Activated T-helper 1 cell treated with anti-CD3 and anti-CD28 coated beads, Interleukin-12 subunit alpha, Interleukin-12 subunit beta, Interleukin-2, Interleukin-4 antibody, amounts not matched to agents 30 ng/mL and 10 ng/mL and 1 ng/mL, durations not matched to agents 14 hours and 24 hours and 36 hours (primary cell): ENCODE data around the gene NNT. TPM values are rescaled to one million over a fixed set of nuclear protein-coding genes. Genes with fewer than 3 reads are reported as not detected.

Source experiments
- DNase-seq: peaks from one replicate; pipeline ENCODE4 v3.0.0; 2021; ENCODE audit warnings: low spot score
- H3K27ac Mint-ChIP-seq: one replicate; pipeline ENCODE4 v1.8.0; 2021; ENCODE audit warnings: mild to moderate bottlenecking, mixed read lengths
- H3K27me3 Mint-ChIP-seq: one replicate; pipeline ENCODE4 v1.8.0; 2022; ENCODE audit warnings: mild to moderate bottlenecking, moderate library complexity, mixed read lengths; ENCODE audit not compliant: insufficient read depth
- H3K36me3 Mint-ChIP-seq: one replicate; pipeline ENCODE4 v1.8.0; 2021; ENCODE audit warnings: low read depth, mixed read lengths
- H3K4me1 Mint-ChIP-seq: one replicate; pipeline ENCODE4 v1.8.0; 2021; ENCODE audit warnings: low read depth, mixed read lengths
- H3K4me3 Mint-ChIP-seq: one replicate; pipeline ENCODE4 v1.8.0; 2021; ENCODE audit warnings: mild to moderate bottlenecking, moderate library complexity, mixed read lengths
- H3K9me3 Mint-ChIP-seq: one replicate; pipeline ENCODE4 v1.8.0; 2021; ENCODE audit warnings: mixed read lengths
- intact Hi-C: fragments of 100-400 bp; cut with micrococcal nuclease; formaldehyde crosslinking; loops from one replicate; pipeline ENCODE4 v1.15.1; 2024
- total RNA-seq: library from RNA; stranded (reverse); gene quantifications from 2 replicates; pipeline ENCODE4 v1.2.3, GENCODE V29; 2022

NNT gene
- total RNA-seq, 1 donor from 2014 or later: 43.6 TPM

DNA sequence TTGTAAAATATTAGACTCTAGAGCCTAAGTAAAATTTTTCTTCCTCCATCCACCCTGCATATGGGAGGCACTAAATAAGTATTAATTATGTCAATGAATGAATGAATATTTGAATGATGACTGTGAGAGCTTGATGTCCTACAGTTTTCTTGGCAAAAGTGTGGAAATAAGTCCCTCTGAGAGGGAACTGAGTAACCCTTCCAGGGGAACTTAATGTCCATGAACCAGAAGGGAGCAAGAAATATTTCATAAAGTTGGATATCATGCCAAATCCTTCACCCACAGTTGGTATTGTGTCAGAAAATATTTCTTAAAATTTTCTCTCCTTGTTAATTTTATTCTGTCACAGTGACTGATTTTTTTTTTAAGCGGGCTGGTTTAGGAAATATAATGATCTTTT is 36.6 kb downstream of the NNT start:
- DNase-seq: no peak
- peaks cover 6% of the 10 kb centered on the region for H3K4me1 Mint-ChIP-seq
- no peaks in the 10 kb centered on the region for H3K27me3 Mint-ChIP-seq
- intact Hi-C loops: loop anchor here (10.0 kb wide), 1 partner anchor 1135 kb away; no protein-coding TSS in a partner anchor
- no peak overlapping the region for H3K27ac Mint-ChIP-seq
- H3K9me3 Mint-ChIP-seq: no peaks in the 10 kb centered on the region
- no peak overlapping the region for H3K4me3 Mint-ChIP-seq
- H3K36me3 Mint-ChIP-seq: peaks cover 13% of the 10 kb centered on the region

DNA sequence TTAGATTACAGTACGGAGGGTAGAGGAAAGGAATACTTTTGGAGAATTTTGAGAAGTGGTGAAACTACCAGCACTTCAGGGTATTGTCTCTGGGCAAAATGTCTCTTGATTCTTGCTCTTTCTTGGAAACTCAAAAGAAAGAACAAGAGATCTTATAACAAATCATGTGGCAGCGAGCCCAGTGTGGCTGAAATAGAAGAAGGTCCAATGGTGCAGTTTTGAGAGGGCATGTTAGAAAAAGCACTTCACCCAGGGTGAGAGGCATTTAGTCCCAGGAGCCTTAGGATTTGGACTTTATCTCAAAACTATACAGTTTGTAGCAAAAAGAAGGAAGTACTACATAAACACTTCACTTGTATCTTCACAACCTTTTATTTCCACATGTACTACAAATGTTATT is 39.4 kb downstream of the NNT start:
- Mint-ChIP-seq H3K27ac (no peak overlapping the region), H3K4me1 (no peaks in the 10 kb centered on the region), H3K27me3 (no peaks in the 10 kb centered on the region), H3K36me3 (peaks cover 8% of the 10 kb centered on the region), H3K4me3 (no peak overlapping the region), H3K9me3 (no peaks in the 10 kb centered on the region)
- DNase-seq: no peak
- intact Hi-C loops: no loop called here

DNA sequence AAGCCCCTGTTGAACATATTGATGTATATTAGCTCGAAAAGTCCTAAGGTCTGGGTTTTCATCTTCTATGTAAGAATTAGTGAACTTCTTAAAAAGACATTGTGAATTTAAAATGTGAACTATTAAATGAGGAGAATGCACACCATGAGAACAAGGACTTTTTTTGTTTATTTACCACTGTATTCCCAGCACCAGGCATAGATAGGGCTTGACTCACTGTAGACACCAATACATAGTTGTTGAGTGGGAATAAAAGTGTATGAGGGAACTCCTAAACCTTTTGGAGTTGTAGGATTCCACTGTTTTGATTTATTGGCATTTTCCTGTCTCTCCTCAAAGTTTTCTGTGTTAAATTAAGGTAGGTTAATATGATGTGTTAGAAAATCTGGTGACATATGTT is 40.3 kb downstream of the NNT start:
- Mint-ChIP-seq H3K9me3 (no peaks in the 10 kb centered on the region), H3K27ac (no peak overlapping the region), H3K36me3 (peaks cover 8% of the 10 kb centered on the region), H3K4me1 (no peaks in the 10 kb centered on the region), H3K4me3 (no peak overlapping the region), H3K27me3 (no peaks in the 10 kb centered on the region)
- intact Hi-C loops: no loop called here
- DNase-seq: no peak

DNA sequence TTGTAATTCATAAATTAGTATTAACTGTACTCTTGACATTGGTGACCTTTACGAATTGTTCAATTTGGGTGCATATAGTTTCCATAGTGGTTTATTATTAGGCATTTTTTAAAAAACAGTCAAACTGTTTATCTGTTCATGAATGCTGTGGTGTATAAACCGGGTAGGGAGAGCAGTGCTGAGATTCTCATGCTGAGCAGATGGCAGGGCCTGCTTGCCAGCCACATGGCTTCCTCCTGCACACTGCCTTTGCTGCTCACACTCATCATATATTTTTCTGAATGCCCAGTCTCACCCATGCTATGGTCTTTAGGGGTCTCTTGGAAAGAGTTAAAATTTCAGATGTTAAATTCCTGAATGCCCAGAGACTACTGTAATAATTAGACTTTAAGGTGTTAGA is 40.8 kb downstream of the NNT start:
- H3K4me1 Mint-ChIP-seq: no peaks in the 10 kb centered on the region
- H3K9me3 Mint-ChIP-seq: no peaks in the 10 kb centered on the region
- no peak for DNase-seq
- intact Hi-C loops: no loop called here
- H3K27ac Mint-ChIP-seq: no peak overlapping the region
- H3K4me3 Mint-ChIP-seq: no peak overlapping the region
- no peaks in the 10 kb centered on the region for H3K27me3 Mint-ChIP-seq
- peaks cover 10% of the 10 kb centered on the region for H3K36me3 Mint-ChIP-seq

DNA sequence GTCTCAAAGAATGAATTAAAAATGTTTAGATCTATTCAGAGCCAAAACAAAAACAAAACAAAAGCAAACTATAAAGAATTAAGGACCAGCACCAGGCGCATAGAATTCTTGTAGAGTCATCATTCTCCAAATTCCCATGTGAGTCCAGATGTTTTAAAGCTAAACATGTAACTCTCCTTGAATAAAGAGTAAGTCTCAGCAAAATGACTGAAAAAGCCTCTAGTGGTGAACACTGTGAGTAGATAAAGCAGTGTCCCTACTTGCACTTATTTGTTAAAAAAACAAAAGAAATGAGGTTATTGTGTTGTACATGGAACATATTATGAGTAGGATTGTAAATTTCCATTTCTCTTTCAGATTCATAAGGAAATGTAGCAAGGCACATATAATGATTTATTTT is 44.0 kb downstream of the NNT start:
- peaks cover 17% of the 10 kb centered on the region for H3K36me3 Mint-ChIP-seq
- H3K9me3 Mint-ChIP-seq: no peaks in the 10 kb centered on the region
- H3K27ac Mint-ChIP-seq: no peak overlapping the region
- H3K4me3 Mint-ChIP-seq: no peak overlapping the region
- no peak for DNase-seq
- no peaks in the 10 kb centered on the region for H3K4me1 Mint-ChIP-seq
- intact Hi-C loops: no loop called here
- no peaks in the 10 kb centered on the region for H3K27me3 Mint-ChIP-seq

DNA sequence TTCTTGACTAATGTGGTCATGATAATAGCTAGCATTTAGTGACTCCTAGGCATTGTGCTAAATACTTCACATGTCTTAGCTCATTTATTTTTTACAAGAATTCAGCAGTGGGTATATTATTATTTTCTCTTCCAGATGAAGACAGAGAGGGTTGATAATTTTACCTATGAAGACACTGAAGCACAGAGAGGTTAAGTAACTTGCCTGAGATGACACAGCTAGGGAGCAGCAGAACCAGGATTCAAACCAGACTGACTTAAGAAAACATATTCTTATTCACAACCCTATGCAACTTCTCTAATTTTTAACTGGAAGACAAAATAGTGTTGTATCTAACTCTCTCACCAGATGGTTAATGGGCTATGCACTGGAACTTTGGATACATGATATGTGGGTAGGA is 44.8 kb downstream of the NNT start:
- Mint-ChIP-seq H3K27me3 (no peaks in the 10 kb centered on the region), H3K4me1 (no peaks in the 10 kb centered on the region), H3K9me3 (no peaks in the 10 kb centered on the region), H3K27ac (no peak overlapping the region), H3K36me3 (peaks cover 20% of the 10 kb centered on the region), H3K4me3 (no peak overlapping the region)
- intact Hi-C loops: no loop called here
- DNase-seq: no peak

DNA sequence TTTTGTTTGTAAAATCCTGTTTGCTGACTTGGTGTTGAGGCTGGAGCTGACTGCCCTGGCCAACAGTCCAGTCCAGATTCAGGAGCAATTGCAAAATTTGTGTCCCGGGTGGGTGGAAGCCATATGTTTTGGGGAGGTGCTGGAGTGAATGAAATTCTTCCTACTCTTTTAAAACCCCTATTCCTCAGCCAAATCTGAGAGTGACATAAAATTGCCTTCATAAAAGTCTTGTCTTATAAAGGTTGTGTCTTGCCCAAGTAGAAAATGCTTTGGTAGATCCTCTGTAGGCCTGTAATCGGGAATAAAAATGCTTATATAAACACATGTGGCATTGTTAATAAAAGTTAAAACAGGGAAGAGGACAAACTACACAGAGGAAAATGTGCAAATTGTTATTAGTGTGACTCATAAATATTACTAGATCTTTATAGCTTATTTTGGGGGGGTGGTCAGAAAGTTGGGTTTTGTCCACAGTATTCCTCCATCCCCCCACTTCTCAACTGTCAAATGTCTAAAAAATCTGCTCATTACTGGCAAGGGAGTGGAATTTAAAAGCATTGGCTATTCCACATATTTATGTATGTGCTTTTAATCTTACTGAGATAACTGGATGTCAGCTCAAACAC is 45.6 kb downstream of the NNT start:
- H3K27me3 Mint-ChIP-seq: no peaks in the 10 kb centered on the region
- no peaks in the 10 kb centered on the region for H3K4me1 Mint-ChIP-seq
- intact Hi-C loops: no loop called here
- H3K27ac Mint-ChIP-seq: no peak overlapping the region
- no peak overlapping the region for H3K4me3 Mint-ChIP-seq
- no peak for DNase-seq
- no peaks in the 10 kb centered on the region for H3K9me3 Mint-ChIP-seq
- H3K36me3 Mint-ChIP-seq: peaks cover 23% of the 10 kb centered on the region

DNA sequence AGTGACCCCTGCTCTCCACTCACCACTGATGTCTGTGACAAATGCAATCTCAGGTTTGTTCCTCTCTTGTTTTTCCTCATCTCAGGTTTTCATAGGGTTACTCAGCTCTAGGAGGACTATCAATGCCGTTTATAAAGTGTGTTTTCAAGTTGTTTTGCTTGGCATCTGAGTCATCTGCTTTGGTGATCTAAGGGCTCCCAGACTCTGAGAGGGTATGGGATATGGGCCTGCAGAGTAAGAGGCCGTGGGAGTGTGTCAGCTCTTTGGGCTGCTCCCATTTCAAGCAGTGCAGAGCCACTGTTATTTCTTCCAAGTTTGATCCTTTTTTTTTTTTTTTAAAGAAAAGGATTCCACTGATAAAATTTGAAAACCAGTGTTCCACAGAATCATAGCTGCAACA is 46.3 kb downstream of the NNT start:
- H3K27ac Mint-ChIP-seq: no peak overlapping the region
- DNase-seq: no peak
- no peak overlapping the region for H3K4me3 Mint-ChIP-seq
- H3K27me3 Mint-ChIP-seq: no peaks in the 10 kb centered on the region
- no peaks in the 10 kb centered on the region for H3K4me1 Mint-ChIP-seq
- H3K9me3 Mint-ChIP-seq: no peaks in the 10 kb centered on the region
- intact Hi-C loops: no loop called here
- peaks cover 26% of the 10 kb centered on the region for H3K36me3 Mint-ChIP-seq

DNA sequence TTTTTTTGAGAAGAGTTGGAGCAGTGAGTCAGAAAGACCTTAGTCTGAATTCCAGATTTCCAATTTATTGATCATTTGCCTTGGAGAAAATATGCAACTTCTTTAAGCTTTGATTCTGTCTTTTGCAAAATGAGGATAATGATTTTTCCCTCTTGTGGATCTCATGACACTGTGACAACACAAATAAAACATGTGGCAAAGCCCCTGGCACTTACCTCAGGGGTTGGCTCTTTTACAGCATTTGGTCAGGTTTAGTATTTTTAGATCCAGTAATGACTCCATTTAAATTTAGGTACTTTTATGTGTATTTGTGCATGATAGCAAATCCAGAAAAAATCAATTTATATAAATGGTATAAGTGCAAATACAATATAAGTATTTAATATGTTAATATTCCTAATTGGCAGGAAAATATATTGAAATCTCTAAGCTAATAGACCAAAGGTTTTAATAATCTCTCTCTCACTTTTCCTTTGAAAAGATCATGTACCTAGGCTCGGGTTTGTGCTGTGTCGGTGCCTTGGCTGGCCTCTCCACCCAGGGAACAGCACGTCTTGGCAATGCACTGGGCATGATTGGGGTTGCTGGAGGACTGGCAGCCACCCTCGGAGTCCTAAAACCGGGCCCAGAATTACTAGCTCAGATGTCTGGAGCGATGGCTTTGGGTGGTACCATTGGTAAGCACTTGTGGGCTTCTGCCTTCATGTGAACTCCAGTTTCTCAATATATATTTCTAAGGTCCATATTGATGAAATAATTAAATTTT is 49.7 kb downstream of the NNT start:
- H3K9me3 Mint-ChIP-seq: no peaks in the 10 kb centered on the region

DNA sequence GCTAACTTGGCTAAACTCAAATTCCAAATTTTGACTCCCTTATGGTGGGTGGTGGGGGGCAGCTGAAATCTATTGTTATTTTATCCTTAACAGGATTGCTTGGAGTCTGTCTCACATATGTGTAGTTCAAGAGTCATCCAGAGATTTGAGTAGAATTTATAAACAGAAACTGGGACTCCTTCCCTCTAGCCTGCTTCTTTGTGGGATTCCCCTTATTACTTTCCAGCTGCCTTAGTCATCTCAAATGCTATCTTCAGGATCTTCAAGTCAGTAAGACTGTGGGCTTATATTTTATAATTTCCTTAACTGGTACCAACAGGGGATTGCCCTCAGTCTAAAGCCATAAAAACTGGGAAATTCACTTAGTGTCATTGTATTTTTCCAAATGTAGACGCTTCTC is 55.5 kb downstream of the NNT start:
- intact Hi-C loops: no loop called here
- H3K36me3 Mint-ChIP-seq: peaks cover 44% of the 10 kb centered on the region

More for the DNA sequence above, 49.7 kb downstream of the NNT start:
- DNase-seq: no peak
- Mint-ChIP-seq H3K27me3 (no peaks in the 10 kb centered on the region), H3K36me3 (peaks cover 34% of the 10 kb centered on the region), H3K4me1 (no peaks in the 10 kb centered on the region), H3K4me3 (no peak overlapping the region), H3K27ac (no peak overlapping the region)
- intact Hi-C loops: no loop called here

DNA sequence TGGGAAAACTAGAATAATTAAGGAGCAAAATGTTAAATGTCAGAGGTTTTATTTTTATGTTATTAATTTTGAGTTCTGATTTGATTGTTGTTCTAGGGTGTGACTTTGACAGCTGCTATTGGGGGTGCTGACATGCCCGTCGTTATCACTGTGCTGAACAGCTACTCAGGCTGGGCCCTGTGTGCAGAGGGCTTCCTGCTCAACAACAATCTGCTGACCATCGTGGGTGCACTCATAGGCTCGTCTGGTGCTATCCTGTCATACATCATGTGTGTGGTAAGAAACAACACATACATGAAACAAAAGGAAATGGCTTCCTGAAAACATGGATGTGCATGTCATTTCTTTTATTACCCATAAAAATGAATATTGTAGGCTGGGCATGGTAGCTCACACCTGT is 56.1 kb downstream of the NNT start:
- intact Hi-C loops: no loop called here
- H3K27me3 Mint-ChIP-seq: no peaks in the 10 kb centered on the region
- no peak for DNase-seq
- no peaks in the 10 kb centered on the region for H3K4me1 Mint-ChIP-seq
- no peak overlapping the region for H3K27ac Mint-ChIP-seq
- H3K4me3 Mint-ChIP-seq: no peak overlapping the region
- H3K9me3 Mint-ChIP-seq: peaks cover 8% of the 10 kb centered on the region
- peaks cover 43% of the 10 kb centered on the region for H3K36me3 Mint-ChIP-seq

More for the DNA sequence above, 55.5 kb downstream of the NNT start:
- Mint-ChIP-seq H3K27ac (no peak overlapping the region), H3K9me3 (peaks cover 8% of the 10 kb centered on the region), H3K4me3 (no peak overlapping the region), H3K4me1 (no peaks in the 10 kb centered on the region), H3K27me3 (no peaks in the 10 kb centered on the region)
- DNase-seq: no peak

DNA sequence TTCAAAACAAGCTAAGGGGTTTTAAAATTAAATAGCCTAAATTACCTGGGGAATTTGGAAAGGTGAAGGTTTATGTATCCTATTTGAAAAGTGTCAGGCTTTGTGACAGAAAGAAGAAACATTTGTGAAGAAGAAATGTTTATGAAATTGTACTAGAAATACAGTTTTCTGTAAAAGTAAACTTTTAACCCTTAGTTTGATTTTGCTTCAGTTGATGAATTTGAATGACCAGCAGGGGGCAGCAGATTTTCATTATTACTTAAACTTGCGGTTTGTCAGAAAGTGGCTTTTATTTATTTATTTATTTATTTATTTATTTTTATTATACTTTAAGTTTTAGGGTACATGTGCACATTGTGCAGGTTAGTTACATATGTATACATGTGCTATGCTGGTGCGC is 58.1 kb downstream of the NNT start:
- Mint-ChIP-seq H3K9me3 (peaks cover 8% of the 10 kb centered on the region), H3K4me3 (no peak overlapping the region), H3K27ac (no peak overlapping the region), H3K27me3 (no peaks in the 10 kb centered on the region), H3K36me3 (peaks cover 43% of the 10 kb centered on the region), H3K4me1 (no peaks in the 10 kb centered on the region)
- DNase-seq: no peak
- intact Hi-C loops: loop anchor here (2.0 kb wide), 1 partner anchor 672 kb away; no protein-coding TSS in a partner anchor

DNA sequence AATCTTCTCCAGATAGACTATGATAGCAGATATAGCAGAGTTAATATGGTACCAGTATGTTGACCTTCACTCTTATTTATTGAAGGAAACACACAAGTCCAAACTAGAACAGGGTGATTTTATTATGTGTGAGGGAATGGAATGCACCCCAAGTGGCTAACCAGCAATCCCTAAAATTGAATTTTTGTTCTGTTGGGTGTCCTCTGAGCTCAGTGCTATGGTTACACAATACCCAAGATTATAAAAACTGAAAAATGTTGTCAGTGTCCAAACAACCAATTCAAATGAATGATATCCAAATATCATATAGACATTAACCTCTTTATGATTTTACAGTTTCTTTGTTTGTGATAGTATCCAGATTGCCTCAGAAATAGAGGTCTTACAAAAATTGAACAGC is 60.9 kb downstream of the NNT start:
- no peaks in the 10 kb centered on the region for H3K27me3 Mint-ChIP-seq
- intact Hi-C loops: no loop called here
- H3K36me3 Mint-ChIP-seq: peaks cover 45% of the 10 kb centered on the region
- H3K27ac Mint-ChIP-seq: no peak overlapping the region
- peaks cover 8% of the 10 kb centered on the region for H3K9me3 Mint-ChIP-seq
- no peaks in the 10 kb centered on the region for H3K4me1 Mint-ChIP-seq
- no peak for DNase-seq
- H3K4me3 Mint-ChIP-seq: no peak overlapping the region
